Omental fat pad (tissue), 4 donors: ENCODE measurements around the gene RBFOX1. TPM values are rescaled to one million over a fixed set of nuclear protein-coding genes. Genes with fewer than 3 reads are reported as not detected.

Experiments used
- ATAC-seq: fragments of 150-250 bp; one replicate; pipeline ENCODE4 v1.9.1; 2016; ENCODE audit warnings: mild to moderate bottlenecking, moderate library complexity; ENCODE audit not compliant: low FRiP score
- DNase-seq: peaks from one replicate; pipeline ENCODE4 v3.0.0-alpha.2; 2019; ENCODE audit warnings: low spot score
- CTCF ChIP-seq, 3 donors: fragments of 450-650 bp; IDR thresholded peaks; one replicate each; pipeline ENCODE4 v1.5.1; 2016 to 2017; ENCODE audit warnings: antibody characterized with exemption in 3 of 3, mild to moderate bottlenecking in 3 of 3, moderate library complexity in 2 of 3
- total RNA-seq, 4 donors: library from RNA; depleted of rRNA; stranded (reverse); fragments of >200 nt; gene quantifications; one replicate each; pipeline ENCODE4 v1.1.0, GENCODE V29; 2016

RBFOX1 gene
- total RNA-seq, 4 donors from 2014 or later: 0.24 to 2.9 (median 1.1) TPM; not detected in 1

DNA sequence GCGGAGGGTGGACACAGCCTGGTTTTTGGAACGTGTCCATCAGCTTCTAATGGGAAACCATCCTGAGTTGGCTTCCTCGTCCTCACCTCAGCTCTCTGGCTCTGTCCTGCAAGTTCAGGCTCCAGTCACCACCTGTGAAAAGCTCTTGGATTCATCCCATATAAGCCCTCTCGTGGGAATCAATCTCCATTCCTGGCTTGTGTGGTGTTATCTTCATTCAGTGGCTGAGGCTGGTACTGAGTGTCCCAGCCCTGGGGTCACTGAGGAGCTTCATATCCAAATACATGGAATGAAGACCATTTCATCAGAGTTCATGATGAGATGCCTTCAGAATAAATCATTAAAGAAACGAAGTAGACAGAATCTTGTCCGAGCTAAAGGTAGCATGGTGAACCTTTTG lies 189.2 kb downstream of the RBFOX1 start:
- DNase-seq (no peak), ATAC-seq (no peak)
- no peak for TF ChIP-seq CTCF (IDR thresholded peaks at IDR 0.05)

GRCh38 chr16:7524419-7524818 lies 191.8 kb downstream of the RBFOX1 start:
- no peak for TF ChIP-seq CTCF (IDR thresholded peaks at IDR 0.05)
- ATAC-seq: no peak
- no peak for DNase-seq

GRCh38 chr16:7526736-7527135 lies 194.1 kb downstream of the RBFOX1 start:
- DNase-seq (no peak), ATAC-seq (no peak)
- TF ChIP-seq CTCF (IDR thresholded peaks at IDR 0.05): no peak

DNA sequence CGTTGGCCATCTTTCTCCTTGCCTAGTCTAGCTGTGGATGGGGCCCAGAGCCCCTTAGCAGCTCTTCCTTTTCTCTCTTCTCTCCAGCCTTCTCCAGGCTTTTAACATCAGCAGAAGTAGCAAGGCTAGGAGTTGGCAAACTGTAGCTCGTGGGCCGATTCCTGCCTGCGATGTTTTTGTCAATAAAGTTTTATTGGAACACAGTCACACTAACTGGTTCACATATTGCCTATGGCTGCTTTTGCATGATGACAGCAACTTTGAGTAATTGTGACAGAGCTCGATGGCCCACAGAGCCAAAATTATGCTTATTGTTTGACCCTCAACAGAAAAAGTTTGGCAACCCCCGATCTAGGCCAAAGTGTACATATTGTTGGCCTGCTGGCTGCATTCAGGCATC lies 199.9 kb downstream of the RBFOX1 start:
- no peak for ATAC-seq
- no peak for TF ChIP-seq CTCF (IDR thresholded peaks at IDR 0.05)
- no peak for DNase-seq

- no peak for TF ChIP-seq CTCF (IDR thresholded peaks at IDR 0.05)
- ATAC-seq: no peak
- DNase-seq: no peak
These were observed 202.1 kb downstream of the RBFOX1 start for GRCh38 chr16:7534749-7535148.

GRCh38 chr16:7541026-7541425 lies 208.4 kb downstream of the RBFOX1 start:
- no peak for TF ChIP-seq CTCF (IDR thresholded peaks at IDR 0.05)
- DNase-seq (no peak), ATAC-seq (no peak)

DNA sequence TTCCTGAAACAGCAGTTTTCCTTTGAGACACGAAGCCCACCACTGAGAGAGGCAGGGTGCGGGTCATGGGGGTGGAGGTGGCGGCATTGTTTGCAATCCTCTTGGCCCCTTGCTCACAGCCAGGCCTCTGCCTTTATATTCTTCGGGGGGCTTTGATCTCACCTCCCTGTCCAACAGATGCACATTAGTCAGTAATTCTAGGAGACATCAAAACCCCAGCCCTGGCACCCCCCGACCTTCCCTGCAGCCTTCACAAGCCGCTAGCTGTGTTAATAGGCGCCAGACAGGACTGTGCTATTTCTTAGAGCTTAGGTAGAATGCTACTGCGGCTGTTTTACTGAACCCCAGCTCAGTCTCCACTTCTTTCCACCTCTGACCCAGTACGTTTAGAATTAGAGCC lies 212.6 kb downstream of the RBFOX1 start:
- ATAC-seq (no peak), DNase-seq (no peak)
- TF ChIP-seq CTCF (IDR thresholded peaks at IDR 0.05): no peak
